DND-41 (cell line): Measurements from ENCODE around the gene CLEC2D.
A peak's percentile ranks its signal among the peaks of the same experiment; 100 is the strongest.
"Not testable (repeated sequence)": the region's sequence is repeated elsewhere in the genome, so short reads cannot be mapped to it uniquely, and the experiment has no call there.

Experiments used
- ATAC-seq: fragments of 200-7000 bp; cut with Tn5 transposase; 3 replicates; pipeline ENCODE4 v1.9.1; 2021; ENCODE audit warnings: low read depth; ENCODE audit not compliant: insufficient read depth
- DNase-seq: peaks from one replicate; pipeline ENCODE4 v3.0.0-alpha.2; 2020
- H2AFZ ChIP-seq: 2 replicates; pipeline ENCODE4 v1.6.0; 2012; ENCODE audit warnings: low read depth, low read length
- H3K27ac ChIP-seq: 2 replicates; pipeline ENCODE4 v1.5.1; 2012; ENCODE audit warnings: low read length, inconsistent platforms
- H3K27me3 ChIP-seq: fragments of 200-600 bp; sonication (generic); 2 replicates; pipeline ENCODE4 v1.6.0; 2012; ENCODE audit warnings: low read length, mild to moderate bottlenecking, inconsistent platforms; ENCODE audit not compliant: insufficient read depth, poor library complexity
- H3K36me3 ChIP-seq: 2 replicates; pipeline ENCODE4 v1.5.1; 2012; ENCODE audit warnings: low read length, inconsistent platforms; ENCODE audit not compliant: insufficient read depth
- H3K4me1 ChIP-seq: 2 replicates; pipeline ENCODE4 v1.5.1; 2012; ENCODE audit warnings: mild to moderate bottlenecking, low read length; ENCODE audit not compliant: insufficient read depth
- H3K4me2 ChIP-seq: 2 replicates; pipeline ENCODE4 v1.6.0; 2012; ENCODE audit warnings: mild to moderate bottlenecking, moderate library complexity, low read length, inconsistent platforms; ENCODE audit not compliant: insufficient read depth
- H3K4me3 ChIP-seq, 2 experiments: fragments of 200-600 bp in 1 of 2; shearing (Covaris generic) in 1 of 2; 2 replicates each; pipeline ENCODE4 v1.5.1; 2012 to 2016; ENCODE audit warnings: inconsistent platforms in 2 of 2, low read length in 2 of 2, mild to moderate bottlenecking in 2 of 2, low read depth in 1 of 2, moderate library complexity in 1 of 2
- H3K79me2 ChIP-seq: 2 replicates; pipeline ENCODE4 v1.6.0; 2012; ENCODE audit warnings: low read length, inconsistent platforms; ENCODE audit not compliant: insufficient read depth
- H3K9ac ChIP-seq: 2 replicates; pipeline ENCODE4 v1.6.0; 2012; ENCODE audit warnings: low read depth, mild to moderate bottlenecking, inconsistent platforms, low read length, moderate library complexity
- H3K9me3 ChIP-seq: 2 replicates; pipeline ENCODE4 v1.5.1; 2012; ENCODE audit warnings: low read length, moderate library complexity, mild to moderate bottlenecking, inconsistent platforms; ENCODE audit not compliant: insufficient read depth, severe bottlenecking
- H4K20me1 ChIP-seq: 2 replicates; pipeline ENCODE4 v1.6.0; 2012; ENCODE audit warnings: low read length; ENCODE audit not compliant: insufficient read depth
- CTCF ChIP-seq: IDR thresholded peaks from 2 replicates; pipeline ENCODE4 v1.5.1; 2012; ENCODE audit warnings: borderline replicate concordance, low read length, moderate library complexity, mild to moderate bottlenecking; ENCODE audit not compliant: poor library complexity, severe bottlenecking; ENCODE audit errors: extremely low read depth
- EZH2 ChIP-seq: IDR thresholded peaks from 3 replicates; pipeline ENCODE4 v1.6.1; 2012; ENCODE audit warnings: borderline replicate concordance, low read depth, mild to moderate bottlenecking, moderate library complexity, low read length, inconsistent platforms; ENCODE audit not compliant: severe bottlenecking

Gene CLEC2D

GRCh38 chr12:9643266-9643660 is 26.2 kb upstream of the CLEC2D start:
- no peaks in the 10 kb centered on the region for H3K27me3 ChIP-seq
- DNase-seq (no peak), ATAC-seq (no peak)
- no peak overlapping the region; the same call in 1 of the 2 replicates for H3K27ac ChIP-seq
- H2AFZ ChIP-seq = no peak overlapping the region
- peaks cover 3% of the 10 kb centered on the region for H3K9me3 ChIP-seq
- no peaks in the 10 kb centered on the region for H4K20me1 ChIP-seq
- H3K79me2 ChIP-seq = peaks cover under 1% of the 10 kb centered on the region; the same call in 1 of the 2 replicates
- peaks cover 32% of the 10 kb centered on the region for H3K4me1 ChIP-seq
- H3K4me2 ChIP-seq = no peak overlapping the region
- no peak overlapping the region for H3K4me3 ChIP-seq
- H3K9ac ChIP-seq = no peak overlapping the region
- TF ChIP-seq CTCF = no peak
- no peak for TF ChIP-seq EZH2
- no peaks in the 10 kb centered on the region for H3K36me3 ChIP-seq

DNA sequence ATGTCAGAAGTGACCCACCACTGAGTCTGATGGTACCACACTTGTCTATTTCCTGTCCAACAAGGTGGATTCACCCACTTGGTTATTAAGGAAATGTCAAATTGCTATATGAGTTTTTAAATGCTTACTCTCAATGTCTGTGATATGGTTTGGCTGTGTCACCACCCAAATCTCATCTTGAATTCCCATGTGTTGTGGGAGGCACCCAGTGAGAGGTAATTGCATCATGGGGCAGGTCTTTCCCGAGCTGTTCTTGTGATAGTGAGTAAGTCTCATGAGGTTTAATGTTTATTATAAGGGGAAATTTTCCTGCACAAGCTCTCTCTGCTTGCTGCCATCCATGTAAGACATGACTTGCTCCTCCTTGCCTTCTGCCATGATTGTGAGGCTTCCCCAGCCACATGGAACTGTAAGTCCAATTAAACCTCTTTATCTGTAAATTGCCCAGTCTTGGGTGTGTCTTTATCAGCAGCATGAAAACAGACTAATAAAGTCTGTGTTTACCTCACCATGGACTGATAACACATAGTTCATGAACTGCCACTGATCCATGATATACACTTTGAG is 24.4 kb upstream of the CLEC2D start:
- H3K27ac ChIP-seq, H3K9ac ChIP-seq, ATAC-seq, DNase-seq, H3K4me3 ChIP-seq, H3K27me3 ChIP-seq, H4K20me1 ChIP-seq, H3K9me3 ChIP-seq, H3K36me3 ChIP-seq, H2AFZ ChIP-seq, H3K4me2 ChIP-seq: not testable (repeated sequence)
- Histone ChIP-seq H3K4me1 (peaks cover 40% of the 10 kb centered on the region), H3K79me2 (peaks cover 19% of the 10 kb centered on the region)

- H4K20me1 ChIP-seq = no peaks in the 10 kb centered on the region
- peak overlapping the region; percentile 43 to 79; a peak in 3 of 4 replicates for H3K4me3 ChIP-seq
- H3K79me2 ChIP-seq = peaks cover 31% of the 10 kb centered on the region
- TF ChIP-seq CTCF = no peak
- no peak for TF ChIP-seq EZH2
- peak overlapping the region; percentile 80 for H3K4me2 ChIP-seq
- H3K36me3 ChIP-seq = no peaks in the 10 kb centered on the region
- peaks cover 60% of the 10 kb centered on the region for H3K4me1 ChIP-seq
- DNase-seq = peak; percentile 47
- peak overlapping the region; percentile 68 for H3K9ac ChIP-seq
- H3K27ac ChIP-seq = peak overlapping the region; percentile 97
- peak overlapping the region; percentile 69 for H2AFZ ChIP-seq
- no peaks in the 10 kb centered on the region for H3K27me3 ChIP-seq
- H3K9me3 ChIP-seq = peaks cover 3% of the 10 kb centered on the region
- peak; percentile 13 for ATAC-seq
Measured at GRCh38 chr12:9646794-9647781, 22.4 kb upstream of the CLEC2D start.
